Ishikawa (cell line): ENCODE measurements around the gene BIRC5.

Experiments
- CEBPB ChIP-seq: IDR thresholded peaks from 2 replicates; pipeline ENCODE4 v1.6.1; 2012
- CREB1 ChIP-seq: IDR thresholded peaks from 2 replicates; pipeline ENCODE4 v1.6.1; 2012; ENCODE audit warnings: low read depth
- EGR1 ChIP-seq: IDR thresholded peaks from 2 replicates; pipeline ENCODE4 v1.6.1; 2012
- EP300 ChIP-seq: IDR thresholded peaks from 2 replicates; pipeline ENCODE4 v1.6.1; 2012; ENCODE audit warnings: borderline replicate concordance
- FOXM1 ChIP-seq: IDR thresholded peaks from 2 replicates; pipeline ENCODE4 v1.6.1; 2012; ENCODE audit warnings: low read depth, borderline replicate concordance
- NFIC ChIP-seq: IDR thresholded peaks from 2 replicates; pipeline ENCODE4 v1.6.1; 2012
- RAD21 ChIP-seq: IDR thresholded peaks from 2 replicates; pipeline ENCODE4 v1.6.1; 2012; ENCODE audit warnings: low read depth
- TAF1 ChIP-seq: IDR thresholded peaks from 2 replicates; pipeline ENCODE4 v1.6.1; 2012; ENCODE audit warnings: low read depth, mild to moderate bottlenecking
- TCF12 ChIP-seq: IDR thresholded peaks from 2 replicates; pipeline ENCODE4 v1.6.1; 2012; ENCODE audit warnings: low read depth
- TEAD4 ChIP-seq: IDR thresholded peaks from 2 replicates; pipeline ENCODE4 v1.6.1; 2012
- YY1 ChIP-seq: IDR thresholded peaks from 2 replicates; pipeline ENCODE4 v1.6.1; 2012; ENCODE audit warnings: low read depth
- ZBTB7A ChIP-seq: IDR thresholded peaks from 2 replicates; pipeline ENCODE4 v1.6.1; 2012; ENCODE audit warnings: low read depth
- TF ChIP-seq, protein P1 (sequence below): IDR thresholded peaks from 2 replicates; pipeline ENCODE4 v1.6.1; 2012; ENCODE audit warnings: low read depth, mild to moderate bottlenecking
- TF ChIP-seq, protein P2 (sequence below): IDR thresholded peaks from 2 replicates; pipeline ENCODE4 v1.6.1; 2012
- TF ChIP-seq, protein P3 (sequence below): IDR thresholded peaks from 2 replicates; pipeline ENCODE4 v1.6.1; 2012

Gene BIRC5

DNA sequence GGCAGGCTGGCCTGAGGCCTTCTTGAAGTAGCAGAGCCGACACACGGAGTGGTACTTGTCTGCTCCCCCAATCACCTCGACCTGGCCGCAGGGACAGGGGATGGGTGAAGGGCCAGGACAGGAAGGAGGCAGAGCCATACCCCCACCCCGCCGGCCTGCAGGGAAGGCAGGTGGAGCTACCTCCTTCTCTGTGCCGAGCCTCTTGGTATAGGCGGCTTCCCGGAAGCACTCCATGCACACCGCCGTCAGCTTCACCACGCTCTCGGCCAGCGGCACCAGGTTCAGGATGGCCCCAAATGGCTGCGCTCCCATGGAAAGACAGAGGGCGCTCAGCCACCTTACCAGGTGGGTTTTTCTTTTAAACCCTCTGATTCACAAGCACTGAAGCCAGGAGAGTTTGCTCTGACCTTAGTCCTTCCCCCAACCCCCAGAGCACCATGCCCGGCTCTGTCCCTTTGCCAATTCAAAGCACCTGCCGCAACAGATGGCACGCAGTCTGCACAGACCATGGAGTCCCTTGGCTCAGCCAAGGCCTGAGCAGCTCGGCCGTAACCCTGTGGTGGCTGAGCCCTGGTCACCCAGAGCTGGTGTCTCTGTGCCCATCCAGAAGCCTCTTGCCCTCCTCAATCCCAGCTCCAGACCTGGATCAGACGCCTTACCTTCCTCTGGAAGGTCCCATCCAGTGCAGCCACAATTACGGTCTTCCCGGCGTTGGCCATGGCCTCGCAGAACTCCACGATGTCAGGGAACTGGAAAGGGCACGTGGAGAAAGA lies 39.0 kb upstream of the BIRC5 start:
- no peak for TF ChIP-seq NFIC
- no peak for TF ChIP-seq RAD21
- no peak for TF ChIP-seq YY1
- TF ChIP-seq FOXM1, result no peak
- no peak for TF ChIP-seq CEBPB
- TF ChIP-seq, protein P1, sequence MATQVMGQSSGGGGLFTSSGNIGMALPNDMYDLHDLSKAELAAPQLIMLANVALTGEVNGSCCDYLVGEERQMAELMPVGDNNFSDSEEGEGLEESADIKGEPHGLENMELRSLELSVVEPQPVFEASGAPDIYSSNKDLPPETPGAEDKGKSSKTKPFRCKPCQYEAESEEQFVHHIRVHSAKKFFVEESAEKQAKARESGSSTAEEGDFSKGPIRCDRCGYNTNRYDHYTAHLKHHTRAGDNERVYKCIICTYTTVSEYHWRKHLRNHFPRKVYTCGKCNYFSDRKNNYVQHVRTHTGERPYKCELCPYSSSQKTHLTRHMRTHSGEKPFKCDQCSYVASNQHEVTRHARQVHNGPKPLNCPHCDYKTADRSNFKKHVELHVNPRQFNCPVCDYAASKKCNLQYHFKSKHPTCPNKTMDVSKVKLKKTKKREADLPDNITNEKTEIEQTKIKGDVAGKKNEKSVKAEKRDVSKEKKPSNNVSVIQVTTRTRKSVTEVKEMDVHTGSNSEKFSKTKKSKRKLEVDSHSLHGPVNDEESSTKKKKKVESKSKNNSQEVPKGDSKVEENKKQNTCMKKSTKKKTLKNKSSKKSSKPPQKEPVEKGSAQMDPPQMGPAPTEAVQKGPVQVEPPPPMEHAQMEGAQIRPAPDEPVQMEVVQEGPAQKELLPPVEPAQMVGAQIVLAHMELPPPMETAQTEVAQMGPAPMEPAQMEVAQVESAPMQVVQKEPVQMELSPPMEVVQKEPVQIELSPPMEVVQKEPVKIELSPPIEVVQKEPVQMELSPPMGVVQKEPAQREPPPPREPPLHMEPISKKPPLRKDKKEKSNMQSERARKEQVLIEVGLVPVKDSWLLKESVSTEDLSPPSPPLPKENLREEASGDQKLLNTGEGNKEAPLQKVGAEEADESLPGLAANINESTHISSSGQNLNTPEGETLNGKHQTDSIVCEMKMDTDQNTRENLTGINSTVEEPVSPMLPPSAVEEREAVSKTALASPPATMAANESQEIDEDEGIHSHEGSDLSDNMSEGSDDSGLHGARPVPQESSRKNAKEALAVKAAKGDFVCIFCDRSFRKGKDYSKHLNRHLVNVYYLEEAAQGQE, result no peak

DNA sequence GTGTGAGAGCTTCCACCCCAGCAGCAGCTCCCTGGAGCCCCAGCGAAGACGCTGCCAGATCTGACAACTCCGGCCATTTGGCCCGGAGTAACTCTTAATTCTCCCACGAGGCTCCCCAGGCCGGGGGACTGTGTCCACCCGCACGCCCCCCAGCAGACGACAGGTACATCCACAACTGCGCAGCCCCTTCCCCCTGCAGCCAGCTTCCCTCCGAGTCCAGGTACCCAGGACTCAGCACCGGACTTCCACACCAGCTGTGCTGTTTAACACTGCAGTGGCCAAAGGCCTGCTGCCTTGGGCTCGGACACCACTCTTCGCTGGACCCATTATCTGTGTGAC lies 38.4 kb upstream of the BIRC5 start:
- TF ChIP-seq ZBTB7A, result no peak
- TF ChIP-seq TCF12, result no peak
- TF ChIP-seq, protein P1, result no peak
- no peak for TF ChIP-seq TEAD4
- no peak for TF ChIP-seq NFIC
- TF ChIP-seq, protein P2, sequence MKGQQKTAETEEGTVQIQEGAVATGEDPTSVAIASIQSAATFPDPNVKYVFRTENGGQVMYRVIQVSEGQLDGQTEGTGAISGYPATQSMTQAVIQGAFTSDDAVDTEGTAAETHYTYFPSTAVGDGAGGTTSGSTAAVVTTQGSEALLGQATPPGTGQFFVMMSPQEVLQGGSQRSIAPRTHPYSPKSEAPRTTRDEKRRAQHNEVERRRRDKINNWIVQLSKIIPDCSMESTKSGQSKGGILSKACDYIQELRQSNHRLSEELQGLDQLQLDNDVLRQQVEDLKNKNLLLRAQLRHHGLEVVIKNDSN, result no peak
- TF ChIP-seq EGR1, result no peak

DNA sequence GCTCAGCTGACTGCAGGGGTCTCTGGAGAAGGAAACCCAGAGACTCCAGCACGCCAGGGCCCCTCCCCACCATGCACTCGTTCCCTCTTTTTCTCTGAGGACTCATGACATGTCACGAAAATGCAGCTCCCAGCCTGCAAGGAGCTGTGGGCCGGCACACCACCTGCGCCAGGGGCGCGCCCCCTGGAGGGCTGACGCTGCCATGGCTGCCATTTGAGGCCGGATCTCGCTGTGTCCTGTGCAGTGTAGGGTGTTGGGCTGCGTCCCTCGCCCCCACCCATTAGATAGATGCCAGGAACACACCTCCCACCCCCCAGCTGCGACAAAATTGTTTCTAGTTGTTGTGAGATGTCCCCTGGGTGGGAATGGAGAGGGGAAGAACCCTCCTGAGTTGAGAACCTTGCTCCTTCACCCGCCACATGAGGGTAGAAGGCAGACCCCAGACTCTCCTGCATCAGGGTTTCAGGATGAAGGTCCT lies 37.5 kb upstream of the BIRC5 start:
- TF ChIP-seq TEAD4 (no peak), NFIC (no peak), EGR1 (no peak)
- TF ChIP-seq, protein P2, result no peak

DNA sequence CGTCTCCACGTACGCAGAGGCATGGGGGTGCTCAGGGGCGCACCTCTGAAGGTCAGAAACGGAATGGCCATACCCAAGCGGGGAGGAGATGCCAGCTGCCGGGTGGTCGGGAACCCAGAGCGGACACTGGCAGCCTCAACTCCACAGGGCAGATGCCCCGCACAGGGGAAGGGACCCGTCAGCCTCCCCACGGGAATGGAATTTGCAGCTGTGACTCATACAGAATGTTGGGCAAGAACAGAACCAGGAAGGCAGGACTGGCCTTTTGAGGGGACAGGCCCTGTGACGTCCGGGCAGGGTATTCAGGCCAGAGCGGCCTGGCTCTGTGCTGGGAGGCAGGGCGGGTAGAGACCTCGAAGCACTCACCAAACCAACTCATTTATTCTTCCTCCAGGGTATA lies 34.7 kb upstream of the BIRC5 start:
- TF ChIP-seq TAF1, result no peak
- TF ChIP-seq FOXM1, result no peak
- no peak for TF ChIP-seq NFIC
- no peak for TF ChIP-seq EP300
- TF ChIP-seq TCF12, result no peak
- TF ChIP-seq ZBTB7A, result no peak
- TF ChIP-seq TEAD4, result no peak
- no peak for TF ChIP-seq YY1
- no peak for TF ChIP-seq CEBPB
- no peak for TF ChIP-seq RAD21
- TF ChIP-seq, protein P3, sequence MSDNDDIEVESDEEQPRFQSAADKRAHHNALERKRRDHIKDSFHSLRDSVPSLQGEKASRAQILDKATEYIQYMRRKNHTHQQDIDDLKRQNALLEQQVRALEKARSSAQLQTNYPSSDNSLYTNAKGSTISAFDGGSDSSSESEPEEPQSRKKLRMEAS, result no peak
- TF ChIP-seq CREB1, result no peak
- TF ChIP-seq, protein P1, result no peak
- no peak for TF ChIP-seq EGR1
- TF ChIP-seq, protein P2, result no peak

DNA sequence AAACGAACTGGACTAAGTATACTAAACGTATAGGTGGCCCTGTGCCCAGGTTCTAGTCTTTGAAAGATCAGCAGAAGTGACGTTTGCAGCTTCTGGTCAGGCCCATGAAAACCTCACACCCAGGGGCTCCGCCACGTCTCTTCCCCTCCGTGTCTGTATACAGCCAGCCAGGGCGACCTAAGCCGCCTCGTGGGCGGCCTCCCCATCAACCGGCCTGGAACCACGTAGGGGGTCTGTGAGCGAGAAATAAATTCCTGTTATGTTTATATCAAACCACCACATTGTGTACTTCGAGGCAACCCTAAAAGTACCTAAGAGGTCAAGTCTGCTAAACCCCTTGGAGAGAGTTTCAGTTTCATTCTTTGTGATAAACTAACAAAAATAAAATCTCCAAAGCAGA lies 34.0 kb upstream of the BIRC5 start:
- TF ChIP-seq, protein P3, result no peak
- TF ChIP-seq CEBPB, result no peak
- TF ChIP-seq, protein P1, result no peak
- no peak for TF ChIP-seq NFIC
